Mesendoderm (in vitro differentiated cells): ENCODE measurements around the gene HOPX.
A peak's percentile ranks its signal among the peaks of the same experiment; 100 is the strongest.

Experiments
- DNase-seq: peaks from one replicate; pipeline ENCODE4 v3.0.0; 2013
- H2AK5ac ChIP-seq: 2 replicates; pipeline ENCODE4 v1.6.1; 2013; ENCODE audit warnings: low read length, inconsistent platforms
- H2BK120ac ChIP-seq: 2 replicates; pipeline ENCODE4 v1.6.1; 2013; ENCODE audit warnings: low read depth, mild to moderate bottlenecking, low read length, moderate library complexity, mixed read lengths
- H2BK15ac ChIP-seq: replicated peaks from 2 replicates; pipeline ENCODE4 v1.6.1; 2013; ENCODE audit warnings: low read depth, mild to moderate bottlenecking, moderate library complexity
- H2BK5ac ChIP-seq: 2 replicates; pipeline ENCODE4 v1.6.1; 2013; ENCODE audit warnings: low read length, inconsistent platforms
- H3K18ac ChIP-seq: 2 replicates; pipeline ENCODE4 v1.6.1; 2013; ENCODE audit warnings: mild to moderate bottlenecking, low read length, mixed read lengths
- H3K23ac ChIP-seq: one replicate; pipeline ENCODE4 v1.6.1; 2013; ENCODE audit warnings: low read length
- H3K27ac ChIP-seq: 2 replicates; pipeline ENCODE4 v1.5.1; 2013; ENCODE audit warnings: low read depth, mild to moderate bottlenecking, inconsistent platforms, low read length, moderate library complexity
- H3K27me3 ChIP-seq: 2 replicates; pipeline ENCODE4 v1.6.1; 2013; ENCODE audit warnings: low read length, control low read depth, mild to moderate bottlenecking, inconsistent platforms; ENCODE audit not compliant: insufficient read depth, poor library complexity
- H3K36me3 ChIP-seq: 2 replicates; pipeline ENCODE4 v1.6.1; 2013; ENCODE audit warnings: low read length, inconsistent platforms; ENCODE audit not compliant: control insufficient read depth, insufficient read depth
- H3K4ac ChIP-seq: one replicate; pipeline ENCODE4 v1.6.1; 2013; ENCODE audit warnings: low read depth, mild to moderate bottlenecking, low read length, moderate library complexity
- H3K4me1 ChIP-seq: 2 replicates; pipeline ENCODE4 v1.6.1; 2013; ENCODE audit warnings: low read depth, low read length, inconsistent platforms; ENCODE audit not compliant: control insufficient read depth
- H3K4me2 ChIP-seq: 2 replicates; pipeline ENCODE4 v1.6.1; 2013; ENCODE audit warnings: low read length
- H3K4me3 ChIP-seq: 2 replicates; pipeline ENCODE4 v1.5.1; 2013; ENCODE audit warnings: mild to moderate bottlenecking, low read length
- H3K56ac ChIP-seq: one replicate; pipeline ENCODE4 v1.6.1; 2013; ENCODE audit warnings: low read length
- H3K79me1 ChIP-seq: 2 replicates; pipeline ENCODE4 v1.6.1; 2013; ENCODE audit warnings: low read length, inconsistent platforms
- H3K79me2 ChIP-seq: 2 replicates; pipeline ENCODE4 v1.6.1; 2013; ENCODE audit warnings: mild to moderate bottlenecking, low read length; ENCODE audit not compliant: control insufficient read depth, insufficient read depth
- H3K9ac ChIP-seq: 2 replicates; pipeline ENCODE4 v1.6.1; 2013; ENCODE audit warnings: low read length, inconsistent platforms
- H4K5ac ChIP-seq: one replicate; pipeline ENCODE4 v1.6.1; 2013; ENCODE audit warnings: low read length
- H4K8ac ChIP-seq: one replicate; pipeline ENCODE4 v1.6.1; 2013; ENCODE audit warnings: low read depth, mild to moderate bottlenecking, control low read depth, low read length, moderate library complexity
- WGBS: extraction: QIAGEN DNeasy Blood & Tissue Kit; methylation state at CpG from one replicate; pipeline ENCODE4 v1.1.7; 2013; ENCODE audit warnings: low lambda C conversion rate, missing lambda C conversion rate; ENCODE audit not compliant: insufficient coverage; ENCODE audit errors: extremely low coverage; 5-methylcytosine and 5-hydroxymethylcytosine counted together

HOPX gene

GRCh38 chr4:56653461-56654237 is 27.4 kb downstream of the HOPX start:
- Histone ChIP-seq H3K9ac (no peak overlapping the region), H3K79me1 (no peaks in the 10 kb centered on the region), H3K4ac (no peak overlapping the region), H3K56ac (no peak overlapping the region), H3K4me1 (no peaks in the 10 kb centered on the region), H3K27me3 (peaks cover 44% of the 10 kb centered on the region), H3K4me3 (no peak overlapping the region), H2BK120ac (no peak overlapping the region), H4K5ac (no peak overlapping the region), H3K23ac (peak overlapping the region; percentile 15), H3K27ac (no peak overlapping the region), H2BK5ac (no peak overlapping the region), H3K79me2 (no peaks in the 10 kb centered on the region), H3K18ac (no peak overlapping the region), H2AK5ac (no peak overlapping the region), H3K4me2 (no peak overlapping the region), H4K8ac (no peak overlapping the region), H3K36me3 (no peaks in the 10 kb centered on the region), H2BK15ac (no peak overlapping the region)
- WGBS = no CpG with 5 or more reads among the region's 1 CpG
- DNase-seq = no peak

GRCh38 chr4:56652196-56652595 is 28.9 kb downstream of the HOPX start:
- H3K9ac ChIP-seq = no peak overlapping the region
- H3K56ac ChIP-seq = no peak overlapping the region
- no peak overlapping the region for H3K4me2 ChIP-seq
- no CpG with 5 or more reads among the region's 3 CpGs for WGBS
- no peak overlapping the region for H2BK5ac ChIP-seq
- H2BK120ac ChIP-seq = no peak overlapping the region
- no peaks in the 10 kb centered on the region for H3K4me1 ChIP-seq
- H3K27me3 ChIP-seq = peaks cover 34% of the 10 kb centered on the region
- H3K36me3 ChIP-seq = no peaks in the 10 kb centered on the region
- DNase-seq = no peak
- H4K5ac ChIP-seq = no peak overlapping the region
- H3K27ac ChIP-seq = no peak overlapping the region
- no peaks in the 10 kb centered on the region for H3K79me2 ChIP-seq
- H3K4me3 ChIP-seq = no peak overlapping the region
- no peak overlapping the region for H2BK15ac ChIP-seq
- no peak overlapping the region for H3K18ac ChIP-seq
- no peak overlapping the region for H3K4ac ChIP-seq
- H2AK5ac ChIP-seq = no peak overlapping the region
- no peaks in the 10 kb centered on the region for H3K79me1 ChIP-seq
- H4K8ac ChIP-seq = no peak overlapping the region
- H3K23ac ChIP-seq = no peak overlapping the region

GRCh38 chr4:56651056-56651350 is 30.1 kb downstream of the HOPX start:
- no peak overlapping the region for H4K8ac ChIP-seq
- no peaks in the 10 kb centered on the region for H3K79me1 ChIP-seq
- H3K4me1 ChIP-seq = no peaks in the 10 kb centered on the region
- no peak overlapping the region for H3K18ac ChIP-seq
- DNase-seq = no peak
- H3K36me3 ChIP-seq = no peaks in the 10 kb centered on the region
- WGBS = no CpG with 5 or more reads among the region's 1 CpG
- peaks cover 22% of the 10 kb centered on the region for H3K27me3 ChIP-seq
- no peak overlapping the region for H3K9ac ChIP-seq
- H3K23ac ChIP-seq = no peak overlapping the region
- no peak overlapping the region for H3K4me2 ChIP-seq
- H3K27ac ChIP-seq = no peak overlapping the region
- H3K56ac ChIP-seq = no peak overlapping the region
- no peak overlapping the region for H4K5ac ChIP-seq
- H3K79me2 ChIP-seq = no peaks in the 10 kb centered on the region
- H3K4me3 ChIP-seq = no peak overlapping the region
- no peak overlapping the region for H2BK15ac ChIP-seq
- no peak overlapping the region for H2BK5ac ChIP-seq
- H2AK5ac ChIP-seq = no peak overlapping the region
- H3K4ac ChIP-seq = no peak overlapping the region
- no peak overlapping the region for H2BK120ac ChIP-seq

- Histone ChIP-seq H3K79me1 (no peaks in the 10 kb centered on the region), H4K5ac (no peak overlapping the region), H2BK5ac (no peak overlapping the region), H3K79me2 (no peaks in the 10 kb centered on the region), H3K4me1 (no peaks in the 10 kb centered on the region), H4K8ac (no peak overlapping the region), H3K36me3 (no peaks in the 10 kb centered on the region), H3K4me2 (no peak overlapping the region), H3K4me3 (no peak overlapping the region), H3K4ac (no peak overlapping the region), H2AK5ac (no peak overlapping the region), H3K9ac (no peak overlapping the region), H2BK15ac (no peak overlapping the region), H2BK120ac (no peak overlapping the region), H3K23ac (no peak overlapping the region), H3K27ac (no peak overlapping the region), H3K27me3 (peaks cover 17% of the 10 kb centered on the region), H3K18ac (no peak overlapping the region), H3K56ac (no peak overlapping the region)
- WGBS = no CpG with 5 or more reads among the region's 6 CpGs
- no peak for DNase-seq
Observed at GRCh38 chr4:56650262-56651055, 30.6 kb downstream of the HOPX start.

- no peak overlapping the region for H4K5ac ChIP-seq
- no CpG with 5 or more reads among the region's 5 CpGs for WGBS
- H3K27ac ChIP-seq = no peak overlapping the region
- no peaks in the 10 kb centered on the region for H3K4me1 ChIP-seq
- no peak overlapping the region for H3K56ac ChIP-seq
- H3K27me3 ChIP-seq = peaks cover 9% of the 10 kb centered on the region
- H2BK5ac ChIP-seq = no peak overlapping the region
- no peaks in the 10 kb centered on the region for H3K79me1 ChIP-seq
- no peak for DNase-seq
- H3K18ac ChIP-seq = no peak overlapping the region
- no peak overlapping the region for H3K4ac ChIP-seq
- no peaks in the 10 kb centered on the region for H3K36me3 ChIP-seq
- H3K23ac ChIP-seq = no peak overlapping the region
- H2AK5ac ChIP-seq = no peak overlapping the region
- no peak overlapping the region for H3K9ac ChIP-seq
- no peak overlapping the region for H4K8ac ChIP-seq
- H2BK15ac ChIP-seq = no peak overlapping the region
- H3K4me3 ChIP-seq = no peak overlapping the region
- no peak overlapping the region for H3K4me2 ChIP-seq
- H3K79me2 ChIP-seq = no peaks in the 10 kb centered on the region
- no peak overlapping the region for H2BK120ac ChIP-seq
Observed at GRCh38 chr4:56649445-56650261, 31.4 kb downstream of the HOPX start.
